ENCODE results near the gene ZDHHC4. TPM values are rescaled to one million over a fixed set of nuclear protein-coding genes. Genes with fewer than 3 reads are reported as not detected.

Gene ZDHHC4
- total RNA-seq, 1 experiment from 2014 or later = 62.0 TPM

- Mint-ChIP-seq H3K27me3 (ENCODE audit: low read depth) (no peaks in the 10 kb centered on the region), H3K9me3 (no peaks in the 10 kb centered on the region; a peak in 1 of 5 replicates), H3K4me1 (peaks cover 6 to 11% of the 10 kb centered on the region in 2 experiments), H3K36me3 (ENCODE audit: insufficient read depth in 1 of 3, low read depth in 3 of 3) (peaks cover 14 to 34% (median 32%) of the 10 kb centered on the region in 3 experiments), H3K4me3 (no peak overlapping the region), H3K27ac (no peak overlapping the region)
- Histone ChIP-seq H3K4me2 (ENCODE audit: insufficient read depth, insufficient read length, low read length) (no peak overlapping the region), H3K79me1 (ENCODE audit: insufficient read depth, low read depth, low read length, poor library complexity, severe bottlenecking) (no peaks in the 10 kb centered on the region), H3K56ac (ENCODE audit: insufficient read length, low read depth, low read length) (no peak overlapping the region), H3K4me1 (ENCODE audit: insufficient read depth, low read length) (peaks cover 4% of the 10 kb centered on the region), H4K20me1 (ENCODE audit: control insufficient read depth, insufficient read depth, insufficient read length) (no peaks in the 10 kb centered on the region), H2BK12ac (ENCODE audit: insufficient read length, low read depth, low read length) (no peak overlapping the region), H3K23ac (ENCODE audit: insufficient read length, low read depth, low read length) (no peak overlapping the region), H3K27ac (ENCODE audit: insufficient read length, low read depth, low read length) (no peak overlapping the region), H3T11ph (ENCODE audit: low read length) (no peak overlapping the region), H4K91ac (ENCODE audit: insufficient read length, low read depth, low read length) (no peak overlapping the region), H4K5ac (ENCODE audit: insufficient read length, low read depth, low read length) (no peak overlapping the region), H2BK5ac (ENCODE audit: insufficient read length, low read length) (no peak overlapping the region), H3K18ac (ENCODE audit: insufficient read length, low read depth, low read length) (no peak overlapping the region), H3K9ac (ENCODE audit: extremely low read depth, insufficient read length, low read length) (no peak overlapping the region), H3K4ac (ENCODE audit: low read depth, low read length) (no peak overlapping the region), H3K79me2 (ENCODE audit: insufficient read depth, low read length) (no peaks in the 10 kb centered on the region), H3K27me3 (ENCODE audit: insufficient read depth, low read length) (no peaks in the 10 kb centered on the region), H3K14ac (ENCODE audit: insufficient read depth, low read length) (no peak overlapping the region), H3K9me3 (ENCODE audit: control insufficient read depth, low read depth, low read length) (no peaks in the 10 kb centered on the region), H3K23me2 (ENCODE audit: insufficient read length, low read depth, low read length, poor library complexity, severe bottlenecking) (peaks cover 11% of the 10 kb centered on the region), H2AK5ac (ENCODE audit: insufficient read length, low read length) (no peak overlapping the region), H4K8ac (replicated peaks; ENCODE audit: insufficient read length, low read depth, low read length) (no peak overlapping the region), H2BK20ac (ENCODE audit: low read depth, low read length, poor library complexity, severe bottlenecking) (no peak overlapping the region), H2BK120ac (ENCODE audit: low read depth, low read length, poor library complexity, severe bottlenecking) (no peak overlapping the region), H2BK15ac (ENCODE audit: low read depth, low read length) (no peak overlapping the region), H2AFZ (ENCODE audit: low read length) (no peak overlapping the region)
- no peak for DNase-seq
- no peak for TF ChIP-seq CTCF (conservative IDR thresholded peaks at IDR 0.05)
- WGBS (ENCODE audit: extremely low coverage, insufficient read length, low lambda C conversion rate) = no CpG with 5 or more reads among the region's 4 CpGs
Observed at GRCh38 chr7:6618621-6619020, 41.4 kb downstream of the ZDHHC4 start.
